ENCODE results near the gene DNAH6. TPM values are rescaled to one million over a fixed set of nuclear protein-coding genes. Genes with fewer than 3 reads are reported as not detected.

DNAH6 gene
- polyA plus RNA-seq, 1 donor (not counting 4 experiments of a cell fraction or from before 2014, with no cell fraction given): 0.05 TPM

GRCh38 chr2:84629550-84629949 is 113.3 kb downstream of the DNAH6 start:
- H3K36me3 ChIP-seq (ENCODE audit: control insufficient read depth in 2 of 2, extremely low read depth in 1 of 2, insufficient read depth in 2 of 2, low read length in 2 of 2): no peaks in the 10 kb centered on the region
- H3K9me3 ChIP-seq (ENCODE audit: control insufficient read depth, low read depth, low read length): no peaks in the 10 kb centered on the region
- dilution Hi-C loops (cut with MboI; ENCODE audit: extremely low pct_ligation_motif_present, low sequenced_read_pairs): no loop called here
- no peaks in the 10 kb centered on the region for H3K27me3 ChIP-seq (ENCODE audit: control insufficient read depth, extremely low read depth, insufficient read depth, low read length)
- no peaks in the 10 kb centered on the region for H4K20me1 ChIP-seq (ENCODE audit: control insufficient read depth, extremely low read depth, insufficient read depth, low read length)
- no peak overlapping the region for H3K4me2 ChIP-seq (ENCODE audit: control insufficient read depth, extremely low read depth, insufficient read depth, low read depth, low read length)
- TF ChIP-seq, protein P1, sequence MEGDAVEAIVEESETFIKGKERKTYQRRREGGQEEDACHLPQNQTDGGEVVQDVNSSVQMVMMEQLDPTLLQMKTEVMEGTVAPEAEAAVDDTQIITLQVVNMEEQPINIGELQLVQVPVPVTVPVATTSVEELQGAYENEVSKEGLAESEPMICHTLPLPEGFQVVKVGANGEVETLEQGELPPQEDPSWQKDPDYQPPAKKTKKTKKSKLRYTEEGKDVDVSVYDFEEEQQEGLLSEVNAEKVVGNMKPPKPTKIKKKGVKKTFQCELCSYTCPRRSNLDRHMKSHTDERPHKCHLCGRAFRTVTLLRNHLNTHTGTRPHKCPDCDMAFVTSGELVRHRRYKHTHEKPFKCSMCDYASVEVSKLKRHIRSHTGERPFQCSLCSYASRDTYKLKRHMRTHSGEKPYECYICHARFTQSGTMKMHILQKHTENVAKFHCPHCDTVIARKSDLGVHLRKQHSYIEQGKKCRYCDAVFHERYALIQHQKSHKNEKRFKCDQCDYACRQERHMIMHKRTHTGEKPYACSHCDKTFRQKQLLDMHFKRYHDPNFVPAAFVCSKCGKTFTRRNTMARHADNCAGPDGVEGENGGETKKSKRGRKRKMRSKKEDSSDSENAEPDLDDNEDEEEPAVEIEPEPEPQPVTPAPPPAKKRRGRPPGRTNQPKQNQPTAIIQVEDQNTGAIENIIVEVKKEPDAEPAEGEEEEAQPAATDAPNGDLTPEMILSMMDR (optimal IDR thresholded peaks at IDR 0.05 in 1 of 3, IDR thresholded peaks at IDR 0.05 in 1 of 3, conservative IDR thresholded peaks at IDR 0.05 in 1 of 3; ENCODE audit: extremely low read depth in 1 of 3, insufficient read depth in 2 of 3, low read length in 3 of 3): no peak
- TF ChIP-seq EZH2 (IDR thresholded peaks at IDR 0.05; ENCODE audit: low read length): no peak
- no peak for FAIRE-seq
- no peak overlapping the region for H3K4me3 ChIP-seq (ENCODE audit: control insufficient read depth in 2 of 3, extremely low read depth in 1 of 3, insufficient read depth in 2 of 3, low read depth in 1 of 3, low read length in 3 of 3)
- no peak overlapping the region for H3K27ac ChIP-seq (ENCODE audit: control insufficient read depth, insufficient read depth, low read length)
- no peak overlapping the region for H2AFZ ChIP-seq (ENCODE audit: control insufficient read depth, low read length)
- no peaks in the 10 kb centered on the region for H3K9me1 ChIP-seq (ENCODE audit: control insufficient read depth, extremely low read depth, insufficient read depth, low read length)
- no peak for DNase-seq (ENCODE audit: low read depth, low spot score)
- H3K79me2 ChIP-seq (ENCODE audit: control insufficient read depth, insufficient read depth, low read length): no peaks in the 10 kb centered on the region
- H3K9ac ChIP-seq (ENCODE audit: control insufficient read depth, extremely low read depth, insufficient read depth, low read length): no peak overlapping the region
- H3K4me1 ChIP-seq (ENCODE audit: control insufficient read depth, extremely low read depth, insufficient read depth, low read length): no peaks in the 10 kb centered on the region

GRCh38 chr2:84631047-84631446 is 114.7 kb downstream of the DNAH6 start:
- H2AFZ ChIP-seq (ENCODE audit: control insufficient read depth, low read length): no peak overlapping the region
- H3K4me1 ChIP-seq (ENCODE audit: control insufficient read depth, extremely low read depth, insufficient read depth, low read length): no peaks in the 10 kb centered on the region
- FAIRE-seq (no peak), DNase-seq (ENCODE audit: low read depth, low spot score) (no peak)
- H3K9me1 ChIP-seq (ENCODE audit: control insufficient read depth, extremely low read depth, insufficient read depth, low read length): no peaks in the 10 kb centered on the region
- no peaks in the 10 kb centered on the region for H3K36me3 ChIP-seq (ENCODE audit: control insufficient read depth in 2 of 2, extremely low read depth in 1 of 2, insufficient read depth in 2 of 2, low read length in 2 of 2)
- no peak overlapping the region for H3K9ac ChIP-seq (ENCODE audit: control insufficient read depth, extremely low read depth, insufficient read depth, low read length)
- H3K27me3 ChIP-seq (ENCODE audit: control insufficient read depth, extremely low read depth, insufficient read depth, low read length): no peaks in the 10 kb centered on the region
- no peak overlapping the region for H3K27ac ChIP-seq (ENCODE audit: control insufficient read depth, insufficient read depth, low read length)
- dilution Hi-C loops (cut with MboI; ENCODE audit: extremely low pct_ligation_motif_present, low sequenced_read_pairs): no loop called here
- no peaks in the 10 kb centered on the region for H4K20me1 ChIP-seq (ENCODE audit: control insufficient read depth, extremely low read depth, insufficient read depth, low read length)
- H3K4me3 ChIP-seq (ENCODE audit: control insufficient read depth in 2 of 3, extremely low read depth in 1 of 3, insufficient read depth in 2 of 3, low read depth in 1 of 3, low read length in 3 of 3): no peak overlapping the region
- TF ChIP-seq, protein P1 (optimal IDR thresholded peaks at IDR 0.05 in 1 of 3, IDR thresholded peaks at IDR 0.05 in 1 of 3, conservative IDR thresholded peaks at IDR 0.05 in 1 of 3; ENCODE audit: extremely low read depth in 1 of 3, insufficient read depth in 2 of 3, low read length in 3 of 3): peak; percentile 39 to 64 (median 58)
- TF ChIP-seq EZH2 (IDR thresholded peaks at IDR 0.05; ENCODE audit: low read length): no peak
- no peaks in the 10 kb centered on the region for H3K79me2 ChIP-seq (ENCODE audit: control insufficient read depth, insufficient read depth, low read length)
- H3K9me3 ChIP-seq (ENCODE audit: control insufficient read depth, low read depth, low read length): no peaks in the 10 kb centered on the region
- no peak overlapping the region for H3K4me2 ChIP-seq (ENCODE audit: control insufficient read depth, extremely low read depth, insufficient read depth, low read depth, low read length)
